Liver (tissue), 3 donors: ENCODE results near the gene ZNF584.

Experiments
- CTCF ChIP-seq: fragments of 150-350 bp; IDR thresholded peaks from 2 replicates; pipeline ENCODE4 v1.5.1; 2017; ENCODE audit warnings: improper control_type of control experiment, low read depth, low read length; ENCODE audit not compliant: missing input control
- EGR1 ChIP-seq, 2 donors: IDR thresholded peaks; 2 replicates each; pipeline ENCODE4 v1.6.1; 2016 to 2018; ENCODE audit warnings: antibody characterized with exemption in 2 of 2, low read depth in 2 of 2
- SP1 ChIP-seq: IDR thresholded peaks from 2 replicates; pipeline ENCODE4 v1.6.1; 2018; ENCODE audit warnings: antibody characterized with exemption, mild to moderate bottlenecking
- TAF1 ChIP-seq: conservative IDR thresholded peaks from 2 replicates; pipeline ENCODE4 v1.6.1; 2016; ENCODE audit warnings: antibody characterized with exemption, mild to moderate bottlenecking
- donor health status: healthy.
- donor health status: healthy.

- peak; percentile 49 for TF ChIP-seq SP1
- peak; percentile 67 for TF ChIP-seq TAF1
- TF ChIP-seq CTCF = no peak
- peak in 1 of 2 donors; percentile 0 for TF ChIP-seq EGR1 (IDR thresholded peaks at IDR 0.05; ENCODE audit: low read depth in 2 of 2)
Measured at GRCh38 chr19:58362272-58362994, 46.0 kb upstream of the ZNF584 start, which contains the start of gene ZNF497.
